CD4-positive, alpha-beta T cell treated with Interleukin-15 for 1 hour (primary cell): Measurements from ENCODE around the gene IL23R.

Experiments
- DNase-seq: peaks from one replicate; pipeline ENCODE4 v3.0.0-alpha.2; 2020

The IL23R gene

DNA sequence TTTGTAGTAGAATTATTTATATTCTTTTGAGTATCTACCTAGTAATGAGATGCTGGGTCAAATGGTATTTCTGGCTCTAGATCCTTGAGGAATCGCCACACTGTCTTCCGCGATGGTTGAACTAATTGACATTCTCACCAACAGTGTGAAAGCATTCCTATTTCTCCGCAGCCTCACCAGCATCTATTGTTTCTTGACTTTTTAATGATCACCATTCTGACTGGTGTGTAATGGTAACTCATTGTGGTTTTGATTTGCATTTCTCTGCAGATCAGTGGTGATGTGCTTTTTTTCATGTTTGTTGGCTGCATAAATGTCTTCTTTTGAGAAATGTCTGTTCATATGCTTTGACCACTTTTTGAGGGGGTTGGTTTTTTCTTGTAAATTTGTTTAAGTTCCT lies 15.3 kb upstream of the IL23R start:
- no peak for DNase-seq

- no peak for DNase-seq
These were observed 7.9 kb upstream of the IL23R start for GRCh38 chr1:67158401-67158800.

GRCh38 chr1:67159233-67159632 lies 7.0 kb upstream of the IL23R start:
- no peak for DNase-seq

- no peak for DNase-seq
These were observed 3.3 kb upstream of the IL23R start for GRCh38 chr1:67162954-67163353.

GRCh38 chr1:67165468-67166041 lies 699 bp upstream of the IL23R start:
- DNase-seq: no peak

DNA sequence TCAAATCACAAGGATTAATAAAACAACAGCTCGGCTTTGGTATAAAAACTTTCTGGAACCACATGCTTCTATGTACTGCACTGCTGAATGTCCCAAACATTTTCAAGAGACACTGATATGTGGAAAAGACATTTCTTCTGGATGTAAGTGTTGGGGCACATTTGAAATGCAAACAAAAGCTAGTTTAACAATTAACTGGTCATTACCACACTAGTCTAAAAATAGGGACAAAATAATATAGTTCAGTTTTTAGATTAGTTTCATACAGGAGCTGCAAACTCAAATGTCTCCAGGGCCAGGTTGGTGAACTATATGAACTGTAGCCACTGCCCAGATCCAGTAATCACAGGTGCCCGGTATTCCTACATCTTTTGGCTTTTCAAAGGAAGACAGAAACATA lies 3.2 kb downstream of the IL23R start:
- DNase-seq: no peak

GRCh38 chr1:67169932-67170331 lies 3.7 kb downstream of the IL23R start:
- no peak for DNase-seq

GRCh38 chr1:67170751-67171573 lies 4.7 kb downstream of the IL23R start:
- no peak for DNase-seq

- DNase-seq: no peak
These were observed 5.3 kb downstream of the IL23R start for GRCh38 chr1:67171574-67171955.

- no peak for DNase-seq
These were observed 5.7 kb downstream of the IL23R start for GRCh38 chr1:67171978-67172377.

DNA sequence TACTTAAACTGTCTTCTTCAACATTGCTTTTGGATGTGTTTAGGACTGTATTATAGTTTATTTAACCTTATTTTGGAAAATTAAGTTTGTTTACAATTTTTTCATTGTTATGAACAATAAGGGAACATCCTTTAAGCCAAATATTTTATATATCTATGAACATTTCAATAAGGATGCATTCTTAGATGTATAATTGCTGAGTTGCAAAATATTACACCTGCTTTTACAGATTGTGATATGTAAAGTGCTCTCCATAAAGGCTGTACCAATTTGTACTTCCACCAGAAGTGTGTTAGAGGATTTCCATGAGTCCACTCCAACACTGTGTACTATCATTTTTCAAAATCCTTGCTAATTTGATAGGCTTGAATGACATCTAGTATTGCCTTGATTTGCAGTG lies 7.7 kb downstream of the IL23R start:
- no peak for DNase-seq

GRCh38 chr1:67174716-67175284 lies 8.5 kb downstream of the IL23R start:
- no peak for DNase-seq

DNA sequence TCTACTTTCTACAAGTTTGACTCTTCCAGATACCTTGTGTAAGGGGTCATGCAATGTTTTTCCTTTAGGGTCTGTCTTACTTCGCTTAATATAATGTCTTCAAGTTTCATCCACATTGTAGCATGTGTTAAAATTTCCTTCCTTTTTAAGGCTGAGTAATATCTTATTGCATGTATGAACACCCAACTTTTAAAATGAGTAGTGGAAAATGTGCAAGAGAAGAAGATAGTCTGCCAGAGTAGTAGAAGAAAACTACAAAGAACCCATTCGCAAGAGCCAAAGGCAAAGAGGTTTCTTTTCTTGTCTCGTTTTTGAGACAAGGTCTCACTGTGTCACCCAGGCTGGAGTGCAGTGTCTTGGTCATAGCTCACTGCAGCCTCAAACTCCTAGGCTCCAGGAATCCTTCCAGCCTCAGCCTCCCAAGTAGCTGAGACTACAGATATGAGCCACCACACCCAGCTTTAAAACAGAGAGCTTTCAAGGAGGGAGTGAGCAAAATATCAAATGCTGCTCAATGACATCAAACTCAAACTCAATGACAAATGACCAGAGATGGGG lies 9.4 kb downstream of the IL23R start:
- DNase-seq: no peak

- DNase-seq: no peak
These were observed 18.7 kb downstream of the IL23R start for GRCh38 chr1:67184838-67185421.

GRCh38 chr1:67188137-67188536 lies 21.9 kb downstream of the IL23R start:
- DNase-seq: no peak

DNA sequence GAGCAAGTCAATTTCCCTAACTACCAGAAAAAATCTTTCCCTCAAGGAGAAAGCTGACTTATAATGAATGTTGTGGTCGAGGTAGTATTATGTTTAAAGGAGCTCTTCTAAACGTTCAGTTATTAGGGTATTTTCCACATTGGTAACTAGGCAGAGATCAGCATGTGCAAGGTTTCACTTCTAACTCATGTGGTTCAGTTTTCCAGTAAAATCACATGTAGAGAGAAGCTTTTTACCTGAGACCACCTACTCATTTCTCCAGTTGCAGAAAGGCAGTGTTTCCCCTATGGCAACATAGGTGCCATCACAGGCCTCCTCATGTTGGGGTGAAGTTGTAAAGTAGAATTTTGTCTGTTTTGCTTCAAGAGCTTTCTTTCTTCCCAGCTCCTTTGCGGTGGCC lies 23.7 kb downstream of the IL23R start:
- DNase-seq: no peak

DNA sequence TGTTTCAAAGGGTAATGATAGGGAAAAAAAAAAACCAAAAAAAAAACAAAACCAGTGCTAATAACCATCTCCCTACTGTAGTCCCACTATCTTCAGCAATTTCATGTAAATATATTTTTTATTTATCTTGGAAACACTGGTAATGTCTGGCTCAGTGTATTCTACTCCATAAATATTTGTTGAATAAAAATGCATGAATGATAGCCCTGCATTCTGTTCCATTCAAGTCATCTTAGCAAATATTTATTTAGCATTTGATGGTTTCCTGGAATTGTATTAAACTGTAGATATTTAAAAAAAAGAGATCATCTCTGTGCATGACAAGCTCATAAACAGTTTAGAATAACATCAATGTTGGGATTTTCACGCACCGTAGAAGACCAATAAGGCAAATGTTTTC lies 24.2 kb downstream of the IL23R start:
- no peak for DNase-seq

DNA sequence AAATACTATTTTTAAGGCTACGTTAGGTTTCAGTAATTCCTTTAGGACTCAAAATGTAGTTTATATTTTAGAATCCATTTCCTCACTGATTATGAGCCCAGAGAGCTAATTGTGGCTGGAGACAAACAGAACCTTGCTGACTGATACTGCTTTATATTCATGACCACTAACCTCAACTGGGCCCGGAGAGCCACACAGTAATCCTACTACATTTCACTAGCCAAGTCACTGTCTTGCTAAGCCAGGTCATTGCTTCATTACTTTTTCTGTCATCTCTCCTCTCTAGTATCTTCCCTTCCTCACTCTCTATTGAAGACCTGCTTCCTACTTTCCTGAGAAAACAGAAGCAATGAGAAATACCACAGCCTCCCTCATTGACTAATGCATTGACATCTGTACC lies 24.7 kb downstream of the IL23R start:
- no peak for DNase-seq

GRCh38 chr1:67191668-67192520 lies 25.6 kb downstream of the IL23R start:
- no peak for DNase-seq

DNA sequence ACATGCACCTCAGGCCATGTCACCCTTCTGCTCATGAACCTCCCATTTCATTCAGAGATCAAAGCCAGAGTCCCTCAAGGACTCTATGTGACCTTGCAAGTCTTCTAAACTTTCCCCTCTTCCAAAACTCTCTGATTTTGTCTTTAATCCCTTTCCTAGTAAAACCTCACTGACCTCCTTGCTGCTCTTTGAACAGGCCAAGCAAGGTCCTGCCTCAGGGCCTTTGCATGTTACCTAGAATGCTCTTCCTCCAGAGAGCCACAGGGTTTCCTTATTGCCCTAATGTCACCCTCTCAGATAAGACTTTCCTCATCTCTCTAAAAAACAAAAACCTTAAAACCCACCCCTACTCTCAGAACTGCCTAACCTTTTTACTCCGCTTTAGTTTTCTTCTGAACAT lies 26.6 kb downstream of the IL23R start:
- DNase-seq: no peak

DNA sequence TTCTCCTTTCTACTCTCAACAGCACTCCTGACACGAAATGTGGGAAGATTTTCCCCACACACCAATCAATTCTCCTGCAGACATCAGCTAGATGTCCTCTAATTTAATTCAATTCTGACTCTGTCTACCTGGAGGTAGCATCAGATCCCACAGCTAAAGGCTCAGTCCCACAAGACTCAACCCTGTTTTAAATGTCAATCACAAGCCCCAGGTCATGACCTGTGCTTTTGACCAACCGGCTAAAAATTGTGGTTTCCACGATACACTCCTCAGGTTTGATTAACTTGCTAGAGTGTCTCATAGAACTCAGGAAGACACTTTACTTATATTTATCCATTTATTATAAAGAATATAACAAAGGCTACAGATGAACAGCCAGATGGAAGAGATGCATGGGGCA lies 27.4 kb downstream of the IL23R start:
- DNase-seq: no peak

GRCh38 chr1:67194209-67194863 lies 28.1 kb downstream of the IL23R start:
- DNase-seq: no peak
